Embryonic facial prominence (tissue), 1 donor: ENCODE results near the gene GABARAP.

Experiments used
- DNase-seq: peaks from one replicate; pipeline ENCODE4 v3.0.0-alpha.2; 2016; ENCODE audit errors: extremely low spot score

GABARAP gene

GRCh38 chr17:7207120-7208001 lies 34.9 kb downstream of the GABARAP start:
- no peak for DNase-seq

- no peak for DNase-seq
Measured at GRCh38 chr17:7205561-7205960, 36.7 kb downstream of the GABARAP start.

- peak; percentile 87 for DNase-seq
Measured at GRCh38 chr17:7204828-7205461, 37.3 kb downstream of the GABARAP start.

GRCh38 chr17:7204336-7204735 lies 37.9 kb downstream of the GABARAP start:
- no peak for DNase-seq

GRCh38 chr17:7203391-7203790 lies 38.9 kb downstream of the GABARAP start:
- DNase-seq = no peak

GRCh38 chr17:7196651-7197401 lies 45.4 kb downstream of the GABARAP start:
- DNase-seq = no peak

GRCh38 chr17:7195971-7196370 lies 46.3 kb downstream of the GABARAP start:
- DNase-seq = no peak

- no peak for DNase-seq
Measured at GRCh38 chr17:7192271-7192937, 49.8 kb downstream of the GABARAP start.

- DNase-seq = no peak
Measured at GRCh38 chr17:7191571-7192270, 50.5 kb downstream of the GABARAP start.

GRCh38 chr17:7191069-7191468 lies 51.2 kb downstream of the GABARAP start:
- DNase-seq = no peak

GRCh38 chr17:7190276-7190917 lies 51.9 kb downstream of the GABARAP start:
- DNase-seq = no peak
